ENCODE measurements around the gene TM6SF1. TPM values are rescaled to one million over a fixed set of nuclear protein-coding genes. Genes with fewer than 3 reads are reported as not detected.

Gene TM6SF1
- total and polyA plus RNA-seq, 2 of the 4 experiments (the other 2 are of a cell fraction), result 1.6 to 1.9 TPM

GRCh38 chr15:83111149-83111548 lies 3.7 kb downstream of the TM6SF1 start:
- Histone ChIP-seq H3K9me3 (ENCODE audit: control insufficient read depth, insufficient read depth, low read length) (no peaks in the 10 kb centered on the region), H3K36me3 (ENCODE audit: control insufficient read depth, insufficient read depth, low read length) (no peaks in the 10 kb centered on the region; the same call in 1 of the 2 replicates), H2BK120ac (ENCODE audit: low read depth, low read length) (no peak overlapping the region), H2BK5ac (ENCODE audit: low read depth, low read length, poor library complexity, severe bottlenecking) (peak overlapping the region; percentile 22), H4K8ac (ENCODE audit: low read depth in 2 of 2, low read length in 2 of 2) (0 out of 4 replicates have a peak overlapping the region, but pooled peaks of 1 of the 2 experiments have one; percentile 65), H3K4me1 (ENCODE audit: control insufficient read depth, insufficient read depth, low read length) (peaks cover 18% of the 10 kb centered on the region), H4K91ac (ENCODE audit: insufficient read depth, low read depth, low read length) (0 out of 2 replicates have a peak overlapping the region, but pooled peaks have one; percentile 84), H3K18ac (ENCODE audit: low read depth, low read length) (no peak overlapping the region), H3K27me3 (ENCODE audit: control insufficient read depth, insufficient read depth, low read length) (no peaks in the 10 kb centered on the region), H2BK20ac (ENCODE audit: low read depth, low read length) (no peak overlapping the region), H3K9ac (ENCODE audit: low read depth, low read length) (no peak overlapping the region), H3K79me1 (ENCODE audit: low read depth in 1 of 2, low read length in 2 of 2) (peaks cover 8 to 44% of the 10 kb centered on the region in 2 experiments; a peak in 3 of 4 replicates), H4K5ac (ENCODE audit: low read depth, low read length) (no peak overlapping the region), H3K4me2 (ENCODE audit: low read depth, low read length) (no peak overlapping the region), H2BK15ac (ENCODE audit: low read depth, low read length) (peak overlapping the region; percentile 90; the same call in 1 of the 3 replicates), H3K4ac (ENCODE audit: low read depth, low read length) (no peak overlapping the region), H2AFZ (replicated peaks; ENCODE audit: low read length, poor library complexity) (no peak overlapping the region), H3K4me3 (ENCODE audit: insufficient read depth, low read depth, low read length) (no peak overlapping the region), H3K23ac (ENCODE audit: low read depth, low read length) (no peak overlapping the region), H3K14ac (replicated peaks; ENCODE audit: low read depth, low read length) (no peak overlapping the region), H3K9me1 (ENCODE audit: insufficient read depth, low read length) (peaks cover 35% of the 10 kb centered on the region), H4K20me1 (ENCODE audit: insufficient read depth, low read length) (peaks cover 3% of the 10 kb centered on the region; the same call in 1 of the 2 replicates), H2AK9ac (replicated peaks; ENCODE audit: low read depth, low read length, poor library complexity) (peak overlapping the region; percentile 44), H3K56ac (ENCODE audit: extremely low read depth, insufficient read depth, low read length) (no peak overlapping the region), H2AK5ac (ENCODE audit: low read depth, low read length) (no peak overlapping the region; the same call in 1 of the 2 replicates), H3K27ac (ENCODE audit: insufficient read depth, low read length) (no peak overlapping the region)
- no peak for DNase-seq
- 94 to 100% methylated on average over 1 to 2 of the region's 3 CpGs for WGBS, 2 experiments (ENCODE audit: extremely low coverage in 2 of 2, insufficient read length in 1 of 2)
- intact Hi-C loops (cut with micrococcal nuclease) (no loop called here), dilution Hi-C loops (cut with HindIII; ENCODE audit: low sequenced_read_pairs, unreplicated experiment) (no loop called here), in situ Hi-C loops (cut with MboI; ENCODE audit: low sequenced_read_pairs) (no loop called here)
- CTCF ChIA-PET, result no interaction called here
- no peak for ATAC-seq (ENCODE audit: low read depth)
- no TSS peak for BruUV-seq (replicated peaks)
- no peak for TF ChIP-seq CHD1 (IDR thresholded peaks at IDR 0.05; ENCODE audit: low read depth, low read length)
- POLR2A ChIA-PET (ENCODE audit: unreplicated experiment), result no interaction called here
